Stimulated activated CD8-positive, alpha-beta memory T cell treated with anti-CD3 and anti-CD28 coated beads, Interleukin-15, amount 100 ng/mL, for 24 hours (primary cell): Measurements from ENCODE around the gene HLA-A.
"Not testable (repeated sequence)": the region's sequence is repeated elsewhere in the genome, so short reads cannot be mapped to it uniquely, and the experiment has no call there.

ENCODE experiments used
- DNase-seq: peaks from one replicate; pipeline ENCODE4 v3.0.0-alpha.2; 2020; ENCODE audit warnings: low read depth

Gene HLA-A

GRCh38 chr6:29942275-29943052 lies at the start of gene HLA-A:
TSS of gene HLA-A (plus strand) at chr6:29942532. CDS start at chr6:29942554, 22 bp downstream.
- DNase-seq, result peak; percentile 79

DNA sequence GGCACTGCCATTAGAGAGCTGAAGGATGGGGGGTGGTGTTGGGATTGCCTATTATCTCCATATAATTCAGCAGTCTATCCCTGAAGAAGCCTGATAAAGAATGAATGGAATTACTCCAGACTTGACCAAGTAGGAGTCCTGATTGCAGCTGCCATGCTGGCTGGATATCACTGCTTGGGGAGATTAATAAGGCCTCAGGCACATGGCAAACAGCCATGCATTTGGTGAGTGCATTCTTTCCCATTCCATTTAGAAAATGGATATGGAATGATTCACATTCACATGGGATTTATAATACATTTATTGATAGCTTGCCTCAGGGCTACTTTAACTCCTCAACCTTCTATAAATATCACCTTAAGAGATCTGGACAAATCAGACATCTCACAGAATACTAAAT lies 49.6 kb upstream of the HLA-A start:
- DNase-seq, result no peak

DNA sequence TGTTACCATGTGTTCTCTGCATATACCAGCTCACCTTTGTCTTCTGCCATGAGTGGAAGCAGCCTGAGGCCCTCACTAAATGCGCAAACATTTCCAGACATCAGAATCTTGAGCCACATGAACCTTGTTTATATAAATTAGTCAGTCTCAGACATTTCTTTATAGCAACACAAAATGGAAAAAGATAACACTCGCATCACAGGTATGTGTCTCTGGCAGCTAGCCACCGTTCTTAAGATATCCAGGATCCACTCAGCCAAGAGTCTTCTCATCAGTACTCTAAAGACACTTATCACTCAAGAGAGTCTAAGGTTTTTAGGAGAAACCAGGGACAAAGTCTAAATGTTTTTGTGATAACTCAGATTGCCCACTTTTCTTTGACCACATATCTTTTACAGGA lies 43.1 kb upstream of the HLA-A start:
- no peak for DNase-seq

GRCh38 chr6:29905286-29905685 lies 37.0 kb upstream of the HLA-A start:
- no peak for DNase-seq

GRCh38 chr6:29907637-29908340 lies 34.5 kb upstream of the HLA-A start:
- DNase-seq, result no peak

DNA sequence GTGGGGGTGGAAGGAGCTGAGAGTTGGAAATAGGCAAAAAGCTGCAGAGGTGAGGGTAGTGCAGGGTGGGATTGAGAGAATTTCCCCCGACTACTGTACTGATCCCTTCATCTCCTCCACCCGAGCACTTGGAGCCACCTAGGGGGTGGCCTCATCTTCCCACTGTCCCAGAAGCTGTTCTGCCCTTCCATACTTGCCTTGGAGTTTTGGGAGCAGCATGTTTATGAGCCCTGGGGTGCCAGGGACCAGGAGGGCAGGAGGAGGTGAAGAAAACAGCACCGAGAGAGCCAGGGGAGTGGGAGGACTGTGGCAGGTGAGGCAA lies 34.0 kb upstream of the HLA-A start:
- no peak for DNase-seq

- DNase-seq, result no peak
These were observed 33.6 kb upstream of the HLA-A start for GRCh38 chr6:29908710-29909109.

DNA sequence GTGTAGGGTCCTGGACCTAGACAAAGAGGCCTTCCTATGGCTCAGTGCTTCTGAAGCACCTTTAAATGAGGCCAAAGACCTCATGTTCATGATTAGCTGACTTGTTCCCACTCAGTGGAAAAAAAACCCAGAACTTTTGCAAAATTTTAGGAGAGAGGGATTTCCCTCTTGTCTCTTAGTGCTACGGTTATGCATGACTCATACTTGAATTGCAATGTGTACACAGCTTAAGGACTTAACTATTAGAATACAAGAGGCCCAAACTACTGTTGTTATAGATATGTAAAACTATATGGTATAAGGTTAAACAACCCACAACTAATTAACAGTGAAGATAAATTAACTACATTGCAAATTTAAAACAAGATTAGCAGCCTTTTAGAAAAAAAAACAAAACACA lies 32.3 kb upstream of the HLA-A start:
- DNase-seq, result no peak

- no peak for DNase-seq
These were observed 29.5 kb upstream of the HLA-A start for GRCh38 chr6:29912840-29913239.

GRCh38 chr6:29916741-29917140 lies 25.6 kb upstream of the HLA-A start:
- DNase-seq, result no peak

DNA sequence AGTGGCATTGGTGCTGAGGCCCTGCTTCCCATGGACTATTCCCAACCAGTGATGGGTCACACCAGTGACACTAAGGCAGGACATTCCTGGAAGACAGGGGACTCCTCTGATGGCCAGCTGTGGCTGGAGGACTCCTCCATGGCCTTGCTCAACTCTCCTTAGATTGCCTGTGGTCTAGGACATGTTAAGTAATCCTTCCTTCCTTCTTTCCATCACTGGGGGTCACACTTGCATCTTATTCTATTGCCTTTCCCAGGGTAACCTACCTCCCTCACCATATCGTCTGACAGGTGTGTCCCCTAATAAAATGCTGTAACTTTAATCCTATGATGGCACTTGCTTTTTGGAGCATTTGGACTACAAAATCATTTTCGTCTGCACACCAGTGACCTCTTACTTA lies 24.5 kb upstream of the HLA-A start:
- DNase-seq, result no peak

DNA sequence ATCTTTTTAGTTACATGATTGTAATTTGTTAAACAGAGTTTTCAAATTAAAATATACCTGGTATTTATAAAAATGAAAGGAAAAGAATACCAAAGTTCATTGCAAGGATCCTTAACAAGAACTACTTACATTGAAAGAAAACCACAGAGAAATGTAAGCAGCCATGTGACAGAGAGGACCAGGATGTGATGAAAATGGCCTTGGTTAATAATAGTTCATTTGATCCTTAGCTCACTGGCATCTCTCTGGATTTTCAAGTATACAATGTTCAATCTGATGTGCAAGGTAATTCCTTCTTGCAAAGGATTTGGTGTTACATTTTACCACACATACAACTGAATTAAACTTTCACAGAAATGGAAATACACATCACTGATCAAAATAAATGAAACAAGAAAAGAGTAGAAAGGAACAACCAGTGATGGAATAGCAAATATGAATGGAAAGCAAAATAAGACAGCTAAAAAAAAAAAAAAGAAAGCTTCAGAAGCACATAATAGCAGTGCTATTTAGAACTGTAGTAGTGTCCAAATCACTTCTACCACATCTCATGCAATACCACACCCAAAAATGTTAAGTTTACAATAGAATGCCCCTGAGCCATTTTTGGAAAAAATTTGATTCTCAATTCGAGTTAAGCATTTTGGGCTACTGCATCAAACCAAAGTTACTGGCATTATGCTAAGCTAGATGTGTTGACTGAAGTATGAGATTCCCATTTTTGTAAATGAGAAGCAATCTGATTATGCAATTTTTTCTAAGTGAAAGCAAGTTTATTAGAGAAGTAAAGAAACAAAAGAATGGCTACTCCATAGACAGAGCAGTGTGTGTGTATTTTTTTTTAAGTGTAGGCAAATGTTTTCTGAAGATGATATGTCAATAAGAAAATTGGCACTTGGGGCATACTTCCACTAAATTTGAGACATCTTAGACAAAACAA lies 22.6 kb upstream of the HLA-A start:
- DNase-seq, result no peak

- DNase-seq, result no peak
These were observed 18.0 kb upstream of the HLA-A start for GRCh38 chr6:29924287-29924686.

DNA sequence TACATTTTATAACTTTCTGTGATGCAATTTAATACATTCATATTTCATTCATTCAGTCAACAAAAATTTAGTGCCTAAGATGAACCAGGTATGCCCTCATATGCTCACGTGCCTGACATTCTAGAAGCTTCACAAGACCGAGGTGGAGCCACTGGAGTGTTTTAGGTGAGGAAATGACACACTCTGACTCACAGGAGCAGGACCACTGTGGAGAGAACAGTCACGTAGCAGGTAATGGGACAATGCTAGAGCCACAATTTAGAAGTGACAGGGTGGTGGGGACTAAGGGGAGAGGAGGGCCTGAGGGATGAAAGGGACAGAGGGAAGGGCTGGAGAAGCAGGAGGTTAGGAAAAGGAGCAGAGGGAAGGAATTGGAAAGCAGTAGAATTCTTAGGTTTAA lies 17.6 kb upstream of the HLA-A start:
- no peak for DNase-seq

- DNase-seq, result no peak
These were observed 17.0 kb upstream of the HLA-A start for GRCh38 chr6:29925321-29925720.

- DNase-seq, result no peak
These were observed 16.5 kb upstream of the HLA-A start for GRCh38 chr6:29925727-29926412.

DNA sequence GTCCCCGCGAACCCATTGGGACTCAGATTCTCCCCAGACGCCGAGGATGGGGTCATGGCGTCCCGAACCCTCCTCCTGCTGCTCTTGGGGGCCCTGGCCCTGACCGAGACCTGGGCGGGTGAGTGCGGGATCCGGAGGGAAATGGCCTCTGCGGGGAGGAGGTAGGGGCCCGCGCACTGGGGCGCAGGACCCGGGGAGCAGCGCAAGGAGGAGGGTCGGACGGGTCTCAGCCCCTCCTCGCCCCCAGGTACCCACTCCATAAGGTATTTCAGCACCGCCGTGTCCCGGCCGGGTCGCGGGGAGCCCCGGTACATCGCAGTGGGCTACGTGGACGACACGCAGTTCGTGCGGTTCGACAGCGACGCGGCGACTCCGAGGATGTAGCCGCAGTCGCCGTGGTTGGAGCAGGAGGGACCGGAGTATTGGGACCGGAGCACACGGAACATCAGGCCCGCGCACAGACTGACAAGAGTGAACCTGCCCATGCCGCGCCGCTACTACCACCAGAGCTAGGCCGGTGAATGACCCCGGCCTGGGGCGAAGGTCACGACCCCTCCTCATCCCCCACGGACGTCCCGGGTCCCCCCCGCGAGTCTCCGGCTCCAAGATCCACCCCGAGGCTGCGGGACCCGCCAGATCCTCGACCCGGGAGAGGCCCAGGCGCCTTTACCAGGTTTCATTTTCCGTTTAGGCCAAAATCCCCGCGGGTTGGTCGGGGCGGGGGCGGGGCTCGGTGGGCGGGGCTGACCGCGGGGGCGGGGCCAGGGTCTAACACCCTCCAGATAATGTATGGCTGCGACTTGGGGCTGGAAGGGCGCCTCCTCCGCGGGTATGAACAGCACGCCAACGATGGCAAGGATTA lies 15.7 kb upstream of the HLA-A start:
- DNase-seq, result peak; percentile 65

GRCh38 chr6:29927275-29927569 lies 15.1 kb upstream of the HLA-A start:
- DNase-seq, result no peak

GRCh38 chr6:29927841-29928388 lies 14.4 kb upstream of the HLA-A start:
- no peak for DNase-seq

- DNase-seq, result not testable (repeated sequence)
These were observed 12.3 kb upstream of the HLA-A start for GRCh38 chr6:29930047-29930446.

DNA sequence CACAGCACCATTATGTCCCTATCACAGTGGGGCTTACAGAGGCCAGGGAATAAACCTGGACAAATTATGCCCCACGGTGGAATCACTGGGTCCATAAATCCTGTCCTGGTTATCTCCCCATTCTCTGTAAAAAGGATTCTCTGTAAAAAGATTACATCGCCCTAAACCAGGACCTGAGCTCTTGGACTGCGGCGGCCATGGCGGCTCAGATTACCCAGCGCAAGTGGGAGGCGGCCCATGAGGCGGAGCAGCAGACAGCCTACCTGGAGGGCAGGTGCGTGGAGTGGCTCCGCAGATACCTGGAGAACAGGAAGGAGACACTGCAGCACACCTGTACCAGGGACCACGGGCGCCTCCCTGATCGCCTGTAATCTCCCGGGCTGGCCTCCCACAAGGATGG lies 8.4 kb upstream of the HLA-A start:
- no peak for DNase-seq
